Measurements from ENCODE around the gene ZNRF3.

ZNRF3 gene

GRCh38 chr22:29105468-29105867 is 222.1 kb downstream of the ZNRF3 start:
- TF ChIP-seq CSRNP3 (CRISPR knock-in tag; IDR thresholded peaks at IDR 0.05) (no peak), ARNTL (CRISPR knock-in tag; IDR thresholded peaks at IDR 0.05; ENCODE audit: borderline replicate concordance, low read depth) (no peak), RARB (CRISPR knock-in tag; IDR thresholded peaks at IDR 0.05) (no peak), ISL1 (CRISPR knock-in tag; IDR thresholded peaks at IDR 0.05) (no peak), TOX (CRISPR knock-in tag; IDR thresholded peaks at IDR 0.05; ENCODE audit: borderline replicate concordance) (no peak), GLIS3 (CRISPR knock-in tag; IDR thresholded peaks at IDR 0.05) (no peak), ZNF565 (CRISPR knock-in tag; conservative IDR thresholded peaks at IDR 0.05; ENCODE audit: low read depth) (no peak), SNAI2 (CRISPR knock-in tag; IDR thresholded peaks at IDR 0.05) (no peak), CSDC2 (CRISPR knock-in tag; IDR thresholded peaks at IDR 0.05) (no peak), ZFP30 (CRISPR knock-in tag; IDR thresholded peaks at IDR 0.05) (no peak), ZNF8 (CRISPR knock-in tag; IDR thresholded peaks at IDR 0.05) (no peak), OSR1 (CRISPR knock-in tag; IDR thresholded peaks at IDR 0.05) (no peak), BACH2 (CRISPR knock-in tag; IDR thresholded peaks at IDR 0.05; ENCODE audit: borderline replicate concordance) (no peak), ESRRG (CRISPR knock-in tag; IDR thresholded peaks at IDR 0.05) (no peak), PPARA (CRISPR knock-in tag; IDR thresholded peaks at IDR 0.05; ENCODE audit: borderline replicate concordance) (no peak), CREB5 (CRISPR knock-in tag; IDR thresholded peaks at IDR 0.05; ENCODE audit: low read depth) (no peak), ZC3H10 (CRISPR knock-in tag; IDR thresholded peaks at IDR 0.05) (no peak), PATZ1 (CRISPR knock-in tag; IDR thresholded peaks at IDR 0.05; ENCODE audit: borderline replicate concordance) (no peak), TCF4 (CRISPR knock-in tag; IDR thresholded peaks at IDR 0.05; ENCODE audit: borderline replicate concordance) (no peak)
- no peak for ATAC-seq

GRCh38 chr22:29106839-29107238 is 223.5 kb downstream of the ZNRF3 start:
- ATAC-seq, result no peak
- TF ChIP-seq ZNF565 (CRISPR knock-in tag; conservative IDR thresholded peaks at IDR 0.05; ENCODE audit: low read depth), result no peak

All from SK-N-SH treated with all-trans-retinoic acid at 6 μM for 48 hours (cell line).